Measurements from ENCODE around the gene SNX5.
A peak's percentile ranks its signal among the peaks of the same experiment; 100 is the strongest.

Gene SNX5

GRCh38 chr20:17959257-17959627, 9.4 kb downstream of the SNX5 start:
- peak overlapping the region; percentile 57 for H3K4me2 ChIP-seq (ENCODE audit: low read length)
- peaks cover 35% of the 10 kb centered on the region for H3K4me1 ChIP-seq
- H3K36me3 ChIP-seq (ENCODE audit: control insufficient read depth, insufficient read depth, low read length) = no peaks in the 10 kb centered on the region
- no peaks in the 10 kb centered on the region for H3K9me3 ChIP-seq (ENCODE audit: control insufficient read depth, low read length)
- no peak overlapping the region for H3K9ac ChIP-seq
- H3K79me2 ChIP-seq = peaks cover 30% of the 10 kb centered on the region
- peak overlapping the region; percentile 55 for H3K27ac ChIP-seq
- TF ChIP-seq CTCF (IDR thresholded peaks at IDR 0.05) = no peak
- no peaks in the 10 kb centered on the region for H3K27me3 ChIP-seq (ENCODE audit: control insufficient read depth, insufficient read depth, low read length)
- H2AFZ ChIP-seq = no peak overlapping the region
- peak overlapping the region; percentile 7 for H3K4me3 ChIP-seq (ENCODE audit: low read depth, low read length)

DNA sequence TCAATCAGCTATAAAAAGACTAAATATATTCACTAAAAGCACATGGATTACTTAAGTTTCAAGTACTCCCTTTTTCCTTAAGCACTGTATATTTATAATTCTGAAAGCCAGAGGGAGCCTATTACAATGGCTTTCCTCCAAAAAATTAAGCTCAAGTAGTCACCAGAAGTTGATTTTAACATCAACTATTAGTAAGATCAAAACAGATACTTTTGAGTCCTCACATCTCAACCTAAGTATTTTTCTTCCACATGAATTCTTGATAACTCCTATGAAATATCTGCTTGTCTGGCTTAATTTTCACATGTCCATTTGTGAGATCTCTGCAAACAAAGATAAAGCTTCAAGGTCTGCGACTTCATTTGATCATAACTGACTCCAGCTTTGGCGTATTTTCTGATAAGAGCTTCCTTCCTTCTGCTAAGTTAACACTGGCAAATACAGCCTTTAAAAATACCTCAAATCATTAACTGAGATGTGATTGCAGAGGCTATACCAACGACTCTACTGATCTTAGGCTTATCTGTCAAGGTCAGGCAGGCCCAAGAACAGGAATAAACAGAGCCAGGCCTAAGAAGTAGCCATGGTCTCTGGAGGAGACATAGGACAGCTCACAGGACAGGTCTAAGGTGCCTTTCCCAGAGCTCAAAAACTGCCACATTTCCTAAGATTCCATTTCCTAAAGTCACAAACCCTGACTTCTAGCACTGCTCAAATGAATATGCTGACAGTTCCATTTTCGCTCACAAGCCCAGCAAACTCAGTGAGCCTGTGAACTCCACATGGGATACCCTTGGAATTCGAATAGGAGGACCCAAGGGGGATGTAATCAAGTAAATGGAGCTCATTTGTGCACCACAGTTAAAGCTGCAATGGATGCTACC, 10.0 kb downstream of the SNX5 start:
- Histone ChIP-seq H3K36me3 (ENCODE audit: control insufficient read depth, insufficient read depth, low read length) (no peaks in the 10 kb centered on the region), H3K9ac (no peak overlapping the region), H3K4me3 (ENCODE audit: low read depth, low read length) (peak overlapping the region; percentile 7), H3K4me1 (peaks cover 35% of the 10 kb centered on the region), H3K79me2 (peaks cover 30% of the 10 kb centered on the region), H3K9me3 (ENCODE audit: control insufficient read depth, low read length) (no peaks in the 10 kb centered on the region), H2AFZ (no peak overlapping the region), H3K27me3 (ENCODE audit: control insufficient read depth, insufficient read depth, low read length) (no peaks in the 10 kb centered on the region), H3K4me2 (ENCODE audit: low read length) (peak overlapping the region; percentile 57), H3K27ac (peak overlapping the region; percentile 55)
- no peak for TF ChIP-seq CTCF (IDR thresholded peaks at IDR 0.05)

DNA sequence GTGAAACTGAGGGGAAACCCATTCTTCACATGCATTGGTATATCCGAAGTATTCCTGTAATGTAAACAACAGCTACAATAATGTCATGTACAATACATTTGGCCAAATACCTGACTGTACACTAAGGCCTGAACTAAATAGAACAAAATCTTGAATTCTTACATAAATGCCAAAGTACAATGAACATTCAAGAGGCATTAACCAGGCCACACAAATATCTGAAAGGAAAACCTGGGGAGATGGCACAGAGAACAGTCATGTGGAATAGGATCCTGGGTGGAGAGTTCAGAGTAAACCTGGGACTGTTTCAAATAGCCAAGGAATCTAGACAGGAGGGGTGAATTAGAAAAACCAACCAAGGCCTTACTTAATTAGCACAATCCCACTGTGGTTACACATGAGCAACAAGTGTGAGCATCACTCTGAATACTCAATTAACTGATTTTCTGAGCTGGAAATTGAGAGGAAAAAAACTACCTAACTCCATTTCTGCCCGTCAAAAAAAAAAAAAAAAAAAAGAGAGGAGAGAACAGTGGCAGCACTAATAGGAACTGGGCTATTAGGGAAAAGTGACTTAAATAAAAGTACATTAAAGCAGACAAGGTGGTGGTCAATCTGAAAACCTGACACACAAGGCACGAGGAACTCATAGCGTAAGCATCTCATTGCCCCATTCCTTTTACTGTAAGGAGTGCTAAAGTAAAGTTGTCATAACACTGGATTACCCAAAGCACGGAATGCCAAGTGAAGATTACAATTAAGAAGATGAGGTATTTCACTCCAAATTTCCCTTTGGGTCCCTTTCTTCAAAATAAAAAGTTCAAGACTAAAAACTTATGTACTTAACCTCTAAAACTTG, 10.9 kb downstream of the SNX5 start:
- no peaks in the 10 kb centered on the region for H3K9me3 ChIP-seq (ENCODE audit: control insufficient read depth, low read length)
- H3K36me3 ChIP-seq (ENCODE audit: control insufficient read depth, insufficient read depth, low read length) = no peaks in the 10 kb centered on the region
- H3K4me3 ChIP-seq (ENCODE audit: low read depth, low read length) = no peak overlapping the region
- no peak for TF ChIP-seq CTCF (IDR thresholded peaks at IDR 0.05)
- H2AFZ ChIP-seq = no peak overlapping the region
- H3K4me2 ChIP-seq (ENCODE audit: low read length) = peak overlapping the region; percentile 57
- no peak overlapping the region for H3K9ac ChIP-seq
- H3K4me1 ChIP-seq = peaks cover 34% of the 10 kb centered on the region
- H3K79me2 ChIP-seq = peaks cover 32% of the 10 kb centered on the region
- H3K27ac ChIP-seq = no peak overlapping the region
- H3K27me3 ChIP-seq (ENCODE audit: control insufficient read depth, insufficient read depth, low read length) = no peaks in the 10 kb centered on the region

DNA sequence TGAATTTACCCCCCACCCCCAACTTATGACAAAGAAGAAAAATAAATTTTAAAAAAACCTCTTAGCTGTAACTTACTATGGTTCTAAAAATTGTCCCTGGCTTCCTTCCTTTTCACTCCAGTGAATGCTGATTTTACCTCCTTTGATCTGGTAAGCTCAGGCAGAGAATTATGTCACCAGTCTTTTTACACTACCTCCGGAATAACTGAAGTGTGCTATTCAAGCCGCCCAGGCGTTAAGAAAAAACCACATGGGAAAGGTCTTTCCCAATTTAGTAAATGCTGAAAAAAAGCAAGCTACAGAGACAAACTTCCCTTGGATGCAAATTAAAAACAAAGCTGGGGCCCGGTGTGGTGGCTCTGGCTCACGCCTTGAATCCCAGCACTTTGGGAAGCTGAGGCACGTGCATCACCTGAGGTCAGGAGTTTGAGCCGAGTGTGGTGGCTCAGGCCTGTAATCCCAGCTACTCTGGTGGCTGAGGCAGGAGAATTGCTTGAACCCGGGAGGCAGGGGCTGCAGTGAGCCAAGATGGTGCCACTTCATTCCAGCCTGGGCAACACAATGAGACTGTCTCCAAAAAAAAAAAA, 12.4 kb downstream of the SNX5 start:
- no peak for TF ChIP-seq CTCF (IDR thresholded peaks at IDR 0.05)
- no peak overlapping the region for H3K9ac ChIP-seq

More for the DNA sequence above, 12.4 kb downstream of the SNX5 start:
- no peaks in the 10 kb centered on the region for H3K9me3 ChIP-seq (ENCODE audit: control insufficient read depth, low read length)
- H3K27me3 ChIP-seq (ENCODE audit: control insufficient read depth, insufficient read depth, low read length) = no peaks in the 10 kb centered on the region
- H3K4me2 ChIP-seq (ENCODE audit: low read length) = no peak overlapping the region
- H3K27ac ChIP-seq = no peak overlapping the region
- H2AFZ ChIP-seq = no peak overlapping the region
- H3K79me2 ChIP-seq = peaks cover 35% of the 10 kb centered on the region
- H3K4me3 ChIP-seq (ENCODE audit: low read depth, low read length) = no peak overlapping the region
- H3K36me3 ChIP-seq (ENCODE audit: control insufficient read depth, insufficient read depth, low read length) = no peaks in the 10 kb centered on the region
- H3K4me1 ChIP-seq = peaks cover 25% of the 10 kb centered on the region
